Endothelial cell of umbilical vein (primary cell): ENCODE results near the gene IFI27. TPM values are rescaled to one million over a fixed set of nuclear protein-coding genes. Genes with fewer than 3 reads are reported as not detected.

ENCODE experiments used
- BruUV-seq: library from RNA; stranded (reverse); fragments of 400-500 nt; replicated peaks from 2 replicates; lab custom pipeline; 2021; lab: Mats Ljungman, UMichigan
- CTCF ChIA-PET: fragments of 300-600, 350-600 bp; sonication (Branson Sonifier 250); formaldehyde crosslinking; loops from one replicate; lab custom pipeline; 2021; ENCODE audit warnings: antibody characterized with exemption, inconsistent platforms; lab: Charles Lee
- POLR2A ChIA-PET: fragments of 300-600, 350-600 bp; sonication (Branson Sonifier 250); formaldehyde crosslinking; loops from one replicate; lab custom pipeline; 2021; ENCODE audit warnings: antibody characterized with exemption, inconsistent platforms; lab: Charles Lee
- DNase-seq: peaks from one replicate; pipeline ENCODE4 v3.0.0-alpha.2; 2011; ENCODE audit warnings: low read depth, low spot score
- FAIRE-seq: peaks from 2 replicates; lab custom pipeline; 2011; peaks lifted over from hg19 to GRCh38; lab: Jason Lieb, UNC
- H2AFZ ChIP-seq: 2 replicates; pipeline ENCODE4 v1.6.0; 2012; ENCODE audit warnings: low read depth, low read length, control low read depth, inconsistent platforms
- H3K27ac ChIP-seq: 2 replicates; pipeline ENCODE4 v1.5.1; 2011; ENCODE audit warnings: low read depth, mild to moderate bottlenecking, control low read depth, low read length, moderate library complexity; ENCODE audit not compliant: insufficient read depth
- H3K27me3 ChIP-seq, 2 experiments: 2 replicates each; pipeline versions ENCODE4 v1.6.0 to v1.6.1; 2011; ENCODE audit warnings: low read length in 2 of 2, mixed read lengths in 1 of 2; ENCODE audit not compliant: control insufficient read depth in 2 of 2, insufficient read depth in 2 of 2
- H3K36me3 ChIP-seq, 2 experiments: 2 replicates in 1 of 2; 3 replicates in 1 of 2; pipeline ENCODE4 v1.5.1; 2011; ENCODE audit warnings: low read length in 2 of 2, mild to moderate bottlenecking in 1 of 2, moderate library complexity in 1 of 2; ENCODE audit not compliant: control insufficient read depth in 2 of 2, insufficient read depth in 2 of 2; ENCODE audit errors: extremely low read depth in 1 of 2
- H3K4me1 ChIP-seq: 3 replicates; pipeline ENCODE4 v1.5.1; 2011; ENCODE audit warnings: mild to moderate bottlenecking, low read length; ENCODE audit not compliant: control insufficient read depth, insufficient read depth; ENCODE audit errors: extremely low read depth
- H3K4me2 ChIP-seq: 2 replicates; pipeline ENCODE4 v1.6.1; 2011; ENCODE audit warnings: low read length, control low read depth, mixed read lengths; ENCODE audit not compliant: insufficient read depth
- H3K4me3 ChIP-seq, 3 experiments: fragments of 200-600 bp in 1 of 3; sonication (generic), shearing (Covaris generic) in 1 of 3; replicated peaks in 1 of 3; 2 replicates each; pipeline ENCODE4 v1.5.1; 2011 to 2016; ENCODE audit warnings: control low read depth in 3 of 3, low read length in 3 of 3, mild to moderate bottlenecking in 2 of 3, inconsistent platforms in 1 of 3, low read depth in 1 of 3, moderate library complexity in 1 of 3; ENCODE audit not compliant: insufficient read depth in 1 of 3
- H3K79me2 ChIP-seq: 2 replicates; pipeline ENCODE4 v1.6.0; 2012; ENCODE audit warnings: low read length, inconsistent platforms; ENCODE audit not compliant: control insufficient read depth, insufficient read depth
- H3K9ac ChIP-seq: replicated peaks from 2 replicates; pipeline ENCODE3; 2011; ENCODE audit warnings: low read length, control low read depth; ENCODE audit not compliant: insufficient read depth; ENCODE audit errors: extremely low read depth
- H3K9me1 ChIP-seq: replicated peaks from 3 replicates; pipeline ENCODE4 v1.6.0; 2011; ENCODE audit warnings: mild to moderate bottlenecking, low read length; ENCODE audit not compliant: control insufficient read depth, insufficient read depth; ENCODE audit errors: extremely low read depth
- H3K9me3 ChIP-seq: replicated peaks from 2 replicates; pipeline ENCODE4 v1.5.1; 2012; ENCODE audit warnings: low read length, inconsistent platforms; ENCODE audit not compliant: control insufficient read depth, insufficient read depth
- H4K20me1 ChIP-seq: replicated peaks from 2 replicates; pipeline ENCODE3; 2011; ENCODE audit warnings: mild to moderate bottlenecking, low read length; ENCODE audit not compliant: control insufficient read depth, insufficient read depth; ENCODE audit errors: extremely low read depth
- EZH2 ChIP-seq: IDR thresholded peaks from 2 replicates; pipeline ENCODE4 v1.6.1; 2012; ENCODE audit warnings: borderline replicate concordance, low read depth, mild to moderate bottlenecking, moderate library complexity, low read length, inconsistent platforms; ENCODE audit not compliant: severe bottlenecking
- FOS ChIP-seq: IDR thresholded peaks from 2 replicates; pipeline ENCODE4 v1.6.1; 2011; ENCODE audit warnings: mild to moderate bottlenecking, low read length, moderate library complexity, borderline replicate concordance; ENCODE audit not compliant: insufficient read depth
- GATA2 ChIP-seq: IDR thresholded peaks from 2 replicates; pipeline ENCODE4 v1.7.0; 2011; ENCODE audit warnings: low read depth, mild to moderate bottlenecking, moderate library complexity, mixed read lengths, low read length; ENCODE audit not compliant: insufficient read length, insufficient read depth
- JUN ChIP-seq: IDR thresholded peaks from 2 replicates; pipeline ENCODE4 v1.6.1; 2011; ENCODE audit warnings: borderline replicate concordance, low read depth; ENCODE audit not compliant: insufficient read length, insufficient read depth
- MYC ChIP-seq: IDR thresholded peaks from one replicate; pipeline ENCODE4 v1.6.1; 2011; ENCODE audit warnings: mild to moderate bottlenecking, low read depth, low read length
- POLR2A ChIP-seq: IDR thresholded peaks from 2 replicates; pipeline ENCODE4 v1.6.1; 2012; ENCODE audit warnings: low read depth, mild to moderate bottlenecking, control low read depth, low read length
- POLR2AphosphoS5 ChIP-seq: IDR thresholded peaks from 2 replicates; pipeline ENCODE4 v1.6.1; 2012; ENCODE audit warnings: low read depth, mild to moderate bottlenecking, control low read depth, low read length, moderate library complexity; ENCODE audit not compliant: insufficient read depth
- dilution Hi-C: fragments of 300-500 bp; cut with MboI; formaldehyde crosslinking; loops from one replicate; pipeline ENCODE4 v1.15.0; 2019; ENCODE audit warnings: low sequenced_read_pairs; ENCODE audit not compliant: extremely low pct_ligation_motif_present
- intact Hi-C: fragments of 100-400 bp; cut with micrococcal nuclease; formaldehyde crosslinking; loops from one replicate; pipeline ENCODE4 v1.10.0; 2022
- polyA plus RNA-seq, 4 experiments: library from polyadenylated mRNA; depleted of rRNA in 3 of 4; stranded (reverse) in 3 of 4; unstranded in 1 of 4; fragments of >200 nt; gene quantifications; 2 replicates each; pipeline versions ENCODE4 v1.2.1 to v1.2.3, GENCODE V29; 2011 to 2012; ENCODE audit warnings: missing spikeins in 1 of 4
- total RNA-seq: library from RNA; stranded (reverse); gene quantifications from 2 replicates; pipeline ENCODE4 v1.2.3, GENCODE V29; 2021
- TF ChIP-seq, protein P1 (sequence below): IDR thresholded peaks from 2 replicates; pipeline ENCODE4 v1.6.1; 2011; ENCODE audit not compliant: insufficient read depth, insufficient read length

Gene IFI27
- total and polyA plus RNA-seq, 2 donors (not counting 3 experiments of a cell fraction or from before 2014, with no cell fraction given), result 126 to 1,265 TPM

DNA sequence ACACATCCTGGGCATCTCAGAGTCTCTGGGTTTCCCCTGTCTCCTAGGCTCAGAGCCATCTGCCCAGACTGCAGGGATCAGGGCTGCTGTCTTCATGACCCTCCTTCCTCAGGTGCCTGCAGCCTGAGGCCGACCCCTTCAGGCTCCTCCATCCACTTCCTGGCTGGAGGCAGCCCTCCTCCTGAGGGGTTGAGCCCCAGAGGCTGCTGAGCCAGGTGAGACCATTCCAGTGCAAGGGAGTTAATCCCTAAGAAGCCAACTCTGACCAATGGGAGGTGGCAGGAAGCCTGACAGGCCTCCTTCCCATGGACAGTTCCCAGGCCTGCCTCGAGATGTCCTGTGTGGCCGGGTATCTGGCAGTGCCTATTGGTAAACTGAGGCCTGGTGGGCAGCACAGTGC lies 55.2 kb downstream of the IFI27 start:
- no peaks in the 10 kb centered on the region for H3K36me3 ChIP-seq
- dilution Hi-C loops (no loop called here), intact Hi-C loops (no loop called here)
- CTCF ChIA-PET, result no interaction called here
- no peaks in the 10 kb centered on the region for H3K9me1 ChIP-seq
- H4K20me1 ChIP-seq, result no peaks in the 10 kb centered on the region
- POLR2A ChIA-PET, result no interaction called here
- FAIRE-seq (no peak), DNase-seq (no peak)
- TF ChIP-seq EZH2 (no peak), MYC (no peak), JUN (no peak), FOS (no peak), POLR2AphosphoS5 (no peak), GATA2 (no peak), POLR2A (no peak)
- TF ChIP-seq, protein P1, sequence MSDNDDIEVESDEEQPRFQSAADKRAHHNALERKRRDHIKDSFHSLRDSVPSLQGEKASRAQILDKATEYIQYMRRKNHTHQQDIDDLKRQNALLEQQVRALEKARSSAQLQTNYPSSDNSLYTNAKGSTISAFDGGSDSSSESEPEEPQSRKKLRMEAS, result no peak
- H3K4me1 ChIP-seq, result no peaks in the 10 kb centered on the region
- BruUV-seq, result no TSS peak
- no peak overlapping the region for H3K27ac ChIP-seq
- H3K4me2 ChIP-seq, result no peak overlapping the region
- no peak overlapping the region for H2AFZ ChIP-seq
- peaks cover 6 to 8% of the 10 kb centered on the region in 2 experiments for H3K27me3 ChIP-seq
- H3K9me3 ChIP-seq, result no peaks in the 10 kb centered on the region
- no peak overlapping the region for H3K9ac ChIP-seq
- no peaks in the 10 kb centered on the region for H3K79me2 ChIP-seq
- H3K4me3 ChIP-seq, result no peak overlapping the region

Other genes starting within 250 kb of the IFI27 start
- not detected in 2 replicates for gene FAM181A, start 183.4 kb upstream of the IFI27 start, total RNA-seq
- not detected in 2 replicates for gene FAM181A, start 183.4 kb upstream of the IFI27 start, polyA plus RNA-seq
- gene ASB2, start 134.2 kb upstream of the IFI27 start, total RNA-seq, result not detected in 2 replicates
- not detected in 2 replicates for gene ASB2, start 134.2 kb upstream of the IFI27 start, polyA plus RNA-seq
- gene CCDC197, start 113.4 kb upstream of the IFI27 start, total RNA-seq, result not detected in 2 replicates
- gene CCDC197, start 113.4 kb upstream of the IFI27 start, polyA plus RNA-seq, result not detected in 2 replicates
- 1.1 and 1.6 TPM in 2 replicates for gene OTUB2, start 84.4 kb upstream of the IFI27 start, total RNA-seq
- gene OTUB2, start 84.4 kb upstream of the IFI27 start, polyA plus RNA-seq, result 0.53 and 0.70 TPM in 2 replicates
- 132 and 141 TPM in 2 replicates for gene DDX24, start 29.5 kb upstream of the IFI27 start, total RNA-seq
- gene DDX24, start 29.5 kb upstream of the IFI27 start, polyA plus RNA-seq, result 86.7 and 88.3 TPM in 2 replicates
- 31.1 and 31.8 TPM in 2 replicates for gene IFI27L1, start 29.4 kb upstream of the IFI27 start, total RNA-seq
- gene IFI27L1, start 29.4 kb upstream of the IFI27 start, polyA plus RNA-seq, result 32.9 and 38.1 TPM in 2 replicates
- gene IFI27L2, start 18.9 kb downstream of the IFI27 start, total RNA-seq, result 11.0 and 28.7 TPM in 2 replicates
- 82.9 and 93.9 TPM in 2 replicates for gene IFI27L2, start 18.9 kb downstream of the IFI27 start, polyA plus RNA-seq
- not detected in 2 replicates for gene PPP4R4, start 63.6 kb downstream of the IFI27 start, total RNA-seq
- gene PPP4R4, start 63.6 kb downstream of the IFI27 start, polyA plus RNA-seq, result not detected in 2 replicates
- gene SERPINA10, start 182.5 kb downstream of the IFI27 start, total RNA-seq, result not detected in 2 replicates
- gene SERPINA10, start 182.5 kb downstream of the IFI27 start, polyA plus RNA-seq, result not detected in 2 replicates
- gene SERPINA6, start 212.6 kb downstream of the IFI27 start, total RNA-seq, result not detected in 2 replicates
- gene SERPINA6, start 212.6 kb downstream of the IFI27 start, polyA plus RNA-seq, result not detected in 2 replicates